ENCODE data around the gene FGFR2. TPM values are rescaled to one million over a fixed set of nuclear protein-coding genes. Genes with fewer than 3 reads are reported as not detected.

The FGFR2 gene
- total RNA-seq, 1 experiment from 2014 or later, result 135 TPM

GRCh38 chr10:121465215-121465614, 133.0 kb downstream of the FGFR2 start:
- no peaks in the 10 kb centered on the region for H3K79me2 ChIP-seq (ENCODE audit: insufficient read depth, low read length)
- Mint-ChIP-seq H3K4me3 (no peak overlapping the region), H3K4me1 (peaks cover 28% of the 10 kb centered on the region in 2 experiments), H3K36me3 (ENCODE audit: insufficient read depth in 1 of 3, low read depth in 3 of 3) (no peaks in the 10 kb centered on the region; a peak in 1 of 7 replicates), H3K9me3 (no peaks in the 10 kb centered on the region), H3K27me3 (ENCODE audit: low read depth) (peaks cover 6% of the 10 kb centered on the region), H3K27ac (no peak overlapping the region)
- H4K5ac ChIP-seq (ENCODE audit: insufficient read length, low read depth, low read length), result no peak overlapping the region
- H2BK20ac ChIP-seq (ENCODE audit: low read depth, low read length, poor library complexity, severe bottlenecking), result no peak overlapping the region
- H4K91ac ChIP-seq (ENCODE audit: insufficient read length, low read depth, low read length), result no peak overlapping the region
- peaks cover 6% of the 10 kb centered on the region for H3K23me2 ChIP-seq (ENCODE audit: insufficient read length, low read depth, low read length, poor library complexity, severe bottlenecking)
- H3K27ac ChIP-seq (ENCODE audit: insufficient read length, low read depth, low read length), result no peak overlapping the region
- no peak overlapping the region for H3K18ac ChIP-seq (ENCODE audit: insufficient read length, low read depth, low read length)
- H3K9ac ChIP-seq (ENCODE audit: extremely low read depth, insufficient read length, low read length), result no peak overlapping the region
- H3K4me1 ChIP-seq (ENCODE audit: insufficient read depth, low read length), result peaks cover 7% of the 10 kb centered on the region; the same call in 1 of the 2 replicates
- DNase-seq, result no peak
- no peak overlapping the region for H2BK12ac ChIP-seq (ENCODE audit: insufficient read length, low read depth, low read length)
- H2BK15ac ChIP-seq (ENCODE audit: low read depth, low read length), result no peak overlapping the region
- H2BK120ac ChIP-seq (ENCODE audit: low read depth, low read length, poor library complexity, severe bottlenecking), result no peak overlapping the region
- no peaks in the 10 kb centered on the region for H3K27me3 ChIP-seq (ENCODE audit: insufficient read depth, low read length)
- no peak overlapping the region for H2AK5ac ChIP-seq (ENCODE audit: insufficient read length, low read length)
- no peak overlapping the region for H3K23ac ChIP-seq (ENCODE audit: insufficient read length, low read depth, low read length)
- no peak overlapping the region for H3T11ph ChIP-seq (ENCODE audit: low read length)
- no CpG with 5 or more reads among the region's 14 CpGs for WGBS (ENCODE audit: extremely low coverage, insufficient read length, low lambda C conversion rate)
- H3K4me2 ChIP-seq (ENCODE audit: insufficient read depth, insufficient read length, low read length), result no peak overlapping the region
- H2AFZ ChIP-seq (ENCODE audit: low read length), result no peak overlapping the region
- H3K9me3 ChIP-seq (ENCODE audit: control insufficient read depth, low read depth, low read length), result no peaks in the 10 kb centered on the region
- H3K79me1 ChIP-seq (ENCODE audit: insufficient read depth, low read depth, low read length, poor library complexity, severe bottlenecking), result no peaks in the 10 kb centered on the region
- no peak for TF ChIP-seq CTCF (conservative IDR thresholded peaks at IDR 0.05)
- H3K56ac ChIP-seq (ENCODE audit: insufficient read length, low read depth, low read length), result no peak overlapping the region
- no peak overlapping the region for H2BK5ac ChIP-seq (ENCODE audit: insufficient read length, low read length)
- no peak overlapping the region for H3K4ac ChIP-seq (ENCODE audit: low read depth, low read length)
- no peak overlapping the region for H3K14ac ChIP-seq (ENCODE audit: insufficient read depth, low read length)
- H4K8ac ChIP-seq (replicated peaks; ENCODE audit: insufficient read length, low read depth, low read length), result no peak overlapping the region
- no peaks in the 10 kb centered on the region for H4K20me1 ChIP-seq (ENCODE audit: control insufficient read depth, insufficient read depth, insufficient read length)

All from H9 (cell line).